Pulmonary artery endothelial cell (primary cell): Measurements from ENCODE around the gene HEPHL1. TPM values are rescaled to one million over a fixed set of nuclear protein-coding genes. Genes with fewer than 3 reads are reported as not detected.

Experiments used
- DNase-seq: peaks from one replicate; pipeline ENCODE4 v3.0.0-alpha.2; 2011; ENCODE audit warnings: low read depth, low spot score
- total RNA-seq: library from RNA; depleted of rRNA; stranded (reverse); fragments of >200 nt; gene quantifications from 2 replicates; pipeline ENCODE4 v1.2.3, GENCODE V29; 2014

Gene HEPHL1
- total RNA-seq, 1 donor from 2014 or later, result not detected

GRCh38 chr11:94018721-94019120 lies 2.4 kb upstream of the HEPHL1 start:
- no peak for DNase-seq

- no peak for DNase-seq
Observed at GRCh38 chr11:94023856-94024255, 2.7 kb downstream of the HEPHL1 start.

- no peak for DNase-seq
Observed at GRCh38 chr11:94024547-94024946, 3.4 kb downstream of the HEPHL1 start.

- no peak for DNase-seq
Observed at GRCh38 chr11:94025690-94026394, 4.7 kb downstream of the HEPHL1 start.

GRCh38 chr11:94027210-94027609 lies 6.1 kb downstream of the HEPHL1 start:
- no peak for DNase-seq

GRCh38 chr11:94028436-94028835 lies 7.3 kb downstream of the HEPHL1 start:
- no peak for DNase-seq

GRCh38 chr11:94030059-94030458 lies 8.9 kb downstream of the HEPHL1 start:
- DNase-seq, result no peak

- no peak for DNase-seq
Observed at GRCh38 chr11:94031625-94032024, 10.5 kb downstream of the HEPHL1 start.

- DNase-seq, result no peak
Observed at GRCh38 chr11:94032066-94032465, 10.9 kb downstream of the HEPHL1 start.

GRCh38 chr11:94032725-94033124 lies 11.6 kb downstream of the HEPHL1 start:
- no peak for DNase-seq

GRCh38 chr11:94034207-94034606 lies 13.1 kb downstream of the HEPHL1 start:
- DNase-seq, result no peak

GRCh38 chr11:94036096-94036495 lies 14.9 kb downstream of the HEPHL1 start:
- DNase-seq, result no peak

- no peak for DNase-seq
Observed at GRCh38 chr11:94043241-94043640, 22.1 kb downstream of the HEPHL1 start.

GRCh38 chr11:94046796-94047195 lies 25.6 kb downstream of the HEPHL1 start:
- no peak for DNase-seq

GRCh38 chr11:94048032-94048709 lies 27.0 kb downstream of the HEPHL1 start:
- no peak for DNase-seq

GRCh38 chr11:94049351-94049750 lies 28.2 kb downstream of the HEPHL1 start:
- DNase-seq, result no peak

GRCh38 chr11:94058630-94059029 lies 37.5 kb downstream of the HEPHL1 start:
- no peak for DNase-seq

- DNase-seq, result no peak
Observed at GRCh38 chr11:94059065-94059464, 37.9 kb downstream of the HEPHL1 start.

GRCh38 chr11:94060401-94060800 lies 39.2 kb downstream of the HEPHL1 start:
- no peak for DNase-seq

- no peak for DNase-seq
Observed at GRCh38 chr11:94062360-94062759, 41.2 kb downstream of the HEPHL1 start.

- no peak for DNase-seq
Observed at GRCh38 chr11:94066901-94067429, 45.8 kb downstream of the HEPHL1 start.

- DNase-seq, result no peak
Observed at GRCh38 chr11:94068764-94069163, 47.6 kb downstream of the HEPHL1 start.
